Measurements from ENCODE around the gene ZNF440. TPM values are rescaled to one million over a fixed set of nuclear protein-coding genes. Genes with fewer than 3 reads are reported as not detected.
"Not testable (repeated sequence)": the region's sequence is repeated elsewhere in the genome, so short reads cannot be mapped to it uniquely, and the experiment has no call there.

The ZNF440 gene
- polyA plus RNA-seq, 1 experiment = 6.3 TPM

GRCh38 chr19:11860721-11861120, 46.6 kb downstream of the ZNF440 start:
- POLR2A ChIA-PET = no interaction called here
- H3K27me3 ChIP-seq (ENCODE audit: control insufficient read depth, insufficient read depth, low read length) = no peaks in the 10 kb centered on the region
- no peak for TF ChIP-seq CTCF (IDR thresholded peaks at IDR 0.05; ENCODE audit: low read depth, low read length)
- CTCF ChIA-PET = no interaction called here
- H3K9me3 ChIP-seq (ENCODE audit: control insufficient read depth, insufficient read depth, low read length) = peaks cover 45% of the 10 kb centered on the region
- no peak for DNase-seq (ENCODE audit: low read depth, low spot score)
- no peak overlapping the region for H3K27ac ChIP-seq (ENCODE audit: low read depth, low read length)
- no peak overlapping the region for H3K4me3 ChIP-seq (ENCODE audit: low read depth, low read length)

GRCh38 chr19:11861301-11861700, 47.2 kb downstream of the ZNF440 start:
- Histone ChIP-seq H3K9me3 (ENCODE audit: control insufficient read depth, insufficient read depth, low read length) (peaks cover 48% of the 10 kb centered on the region), H3K27me3 (ENCODE audit: control insufficient read depth, insufficient read depth, low read length) (no peaks in the 10 kb centered on the region), H3K4me3 (ENCODE audit: low read depth, low read length) (no peak overlapping the region), H3K27ac (ENCODE audit: low read depth, low read length) (no peak overlapping the region)
- POLR2A ChIA-PET = no interaction called here
- TF ChIP-seq CTCF (IDR thresholded peaks at IDR 0.05; ENCODE audit: low read depth, low read length) = no peak
- no peak for DNase-seq (ENCODE audit: low read depth, low spot score)
- CTCF ChIA-PET = no interaction called here

- POLR2A ChIA-PET; H3K4me3 ChIP-seq (ENCODE audit: low read depth, low read length); DNase-seq (ENCODE audit: low read depth, low spot score); H3K27ac ChIP-seq (ENCODE audit: low read depth, low read length); H3K27me3 ChIP-seq (ENCODE audit: control insufficient read depth, insufficient read depth, low read length); CTCF ChIA-PET: not testable (repeated sequence)
- peaks cover 55% of the 10 kb centered on the region for H3K9me3 ChIP-seq (ENCODE audit: control insufficient read depth, insufficient read depth, low read length)
Observed at GRCh38 chr19:11867766-11868165, 53.7 kb downstream of the ZNF440 start.

- POLR2A ChIA-PET = no interaction called here
- DNase-seq (ENCODE audit: low read depth, low spot score) = no peak
- no peak for TF ChIP-seq CTCF (IDR thresholded peaks at IDR 0.05; ENCODE audit: low read depth, low read length)
- Histone ChIP-seq H3K27ac (ENCODE audit: low read depth, low read length) (no peak overlapping the region), H3K9me3 (ENCODE audit: control insufficient read depth, insufficient read depth, low read length) (peaks cover 54% of the 10 kb centered on the region), H3K4me3 (ENCODE audit: low read depth, low read length) (no peak overlapping the region), H3K27me3 (ENCODE audit: control insufficient read depth, insufficient read depth, low read length) (no peaks in the 10 kb centered on the region)
- CTCF ChIA-PET = no interaction called here
Observed at GRCh38 chr19:11868188-11868587, 54.1 kb downstream of the ZNF440 start.

- Histone ChIP-seq H3K4me3 (ENCODE audit: low read depth, low read length) (no peak overlapping the region), H3K27me3 (ENCODE audit: control insufficient read depth, insufficient read depth, low read length) (no peaks in the 10 kb centered on the region), H3K9me3 (ENCODE audit: control insufficient read depth, insufficient read depth, low read length) (peaks cover 26% of the 10 kb centered on the region), H3K27ac (ENCODE audit: low read depth, low read length) (no peak overlapping the region)
- DNase-seq (ENCODE audit: low read depth, low spot score) = no peak
- POLR2A ChIA-PET = no interaction called here
- CTCF ChIA-PET = interaction anchor here (1.6 kb wide), 2 partner anchors 75 to 91 kb away, joined by 3 to 7 read pairs; no protein-coding TSS in a partner anchor
- TF ChIP-seq CTCF (IDR thresholded peaks at IDR 0.05; ENCODE audit: low read depth, low read length) = no peak
Observed at GRCh38 chr19:11872624-11873023, 58.6 kb downstream of the ZNF440 start.

GRCh38 chr19:11873762-11874161, 59.7 kb downstream of the ZNF440 start:
- Histone ChIP-seq H3K27ac (ENCODE audit: low read depth, low read length) (no peak overlapping the region), H3K9me3 (ENCODE audit: control insufficient read depth, insufficient read depth, low read length) (peaks cover 24% of the 10 kb centered on the region), H3K4me3 (ENCODE audit: low read depth, low read length) (no peak overlapping the region), H3K27me3 (ENCODE audit: control insufficient read depth, insufficient read depth, low read length) (no peaks in the 10 kb centered on the region)
- ChIA-PET CTCF (interaction anchor here (0.7 to 1.6 kb wide), 2 partner anchors 9 to 76 kb away, joined by 3 to 7 read pairs; no protein-coding TSS in a partner anchor), POLR2A (no interaction called here)
- no peak for TF ChIP-seq CTCF (IDR thresholded peaks at IDR 0.05; ENCODE audit: low read depth, low read length)
- no peak for DNase-seq (ENCODE audit: low read depth, low spot score)
